DOHH2 (cell line): ENCODE data around the gene CDK5.

Source experiments
- H3F3A ChIP-seq: fragments of 200-600 bp; sonication (generic), shearing (Covaris generic); 2 replicates; pipeline ENCODE4 v1.6.0; 2016; ENCODE audit warnings: antibody characterized with exemption, mild to moderate bottlenecking; ENCODE audit not compliant: control insufficient read depth, insufficient read depth
- H3K27ac ChIP-seq: fragments of 200-600 bp; sonication (generic); 2 replicates; pipeline ENCODE4 v1.5.1; 2014; ENCODE audit warnings: low read depth, mild to moderate bottlenecking, low read length, moderate library complexity
- H3K27me3 ChIP-seq: fragments of 200-600 bp; sonication (generic); 2 replicates; pipeline ENCODE4 v1.6.1; 2014; ENCODE audit warnings: mild to moderate bottlenecking, low read length, mixed read lengths; ENCODE audit not compliant: control insufficient read depth
- H3K36me3 ChIP-seq: fragments of 200-600 bp; sonication (generic); 2 replicates; pipeline ENCODE4 v1.6.1; 2014; ENCODE audit warnings: mild to moderate bottlenecking, low read length, moderate library complexity, mixed read lengths; ENCODE audit not compliant: control insufficient read depth
- H3K4me1 ChIP-seq: fragments of 200-600 bp; sonication (generic); 2 replicates; pipeline ENCODE4 v1.6.1; 2014; ENCODE audit warnings: mild to moderate bottlenecking, low read length, mixed read lengths; ENCODE audit not compliant: control insufficient read depth
- H3K4me2 ChIP-seq: fragments of 200-600 bp; sonication (generic); 2 replicates; pipeline ENCODE4 v1.6.0; 2014; ENCODE audit warnings: mild to moderate bottlenecking, low read length, moderate library complexity
- H3K4me3 ChIP-seq: fragments of 200-600 bp; sonication (generic); 2 replicates; pipeline ENCODE4 v1.5.1; 2014; ENCODE audit warnings: mild to moderate bottlenecking, low read length, mixed read lengths
- H3K79me2 ChIP-seq: fragments of 200-600 bp; sonication (generic); 2 replicates; pipeline ENCODE4 v1.6.1; 2014; ENCODE audit warnings: mild to moderate bottlenecking, low read length, mixed read lengths; ENCODE audit not compliant: control insufficient read depth
- H3K9me2 ChIP-seq: fragments of 200-600 bp; sonication (generic); replicated peaks from 2 replicates; pipeline ENCODE4 v1.6.1; 2014; ENCODE audit warnings: mild to moderate bottlenecking, low read length, mixed read lengths; ENCODE audit not compliant: control insufficient read depth
- H3K9me3 ChIP-seq: fragments of 200-600 bp; sonication (generic); 2 replicates; pipeline ENCODE4 v1.6.1; 2014; ENCODE audit warnings: antibody characterized with exemption, low read length, mixed read lengths; ENCODE audit not compliant: control insufficient read depth, insufficient read depth
- H4K20me1 ChIP-seq: fragments of 200-600 bp; sonication (generic); 2 replicates; pipeline ENCODE4 v1.6.0; 2014; ENCODE audit warnings: low read depth, mild to moderate bottlenecking, antibody characterized with exemption, low read length, moderate library complexity; ENCODE audit not compliant: control insufficient read depth, insufficient read depth
- CTCF ChIP-seq: fragments of 200-600 bp; sonication (generic); IDR thresholded peaks from one replicate; pipeline ENCODE4 v1.5.1; 2014; ENCODE audit warnings: antibody characterized with exemption, mild to moderate bottlenecking, low read depth, low read length; ENCODE audit not compliant: poor library complexity, severe bottlenecking
- EZH2phosphoT487 ChIP-seq: fragments of 200-600 bp; sonication (generic); IDR thresholded peaks from 2 replicates; pipeline ENCODE4 v1.6.1; 2017; ENCODE audit warnings: borderline replicate concordance, mild to moderate bottlenecking, antibody characterized with exemption, low read length, moderate library complexity, mixed read lengths

Gene CDK5

GRCh38 chr7:151010037-151010306 lies 47.7 kb downstream of the CDK5 start:
- Histone ChIP-seq H3K27ac (no peak overlapping the region), H3K4me3 (no peak overlapping the region), H3K27me3 (no peaks in the 10 kb centered on the region), H3K9me3 (no peaks in the 10 kb centered on the region), H3F3A (peaks cover 6% of the 10 kb centered on the region; the same call in 1 of the 2 replicates), H3K4me1 (peaks cover 38% of the 10 kb centered on the region), H3K9me2 (no peaks in the 10 kb centered on the region), H4K20me1 (no peaks in the 10 kb centered on the region), H3K4me2 (no peak overlapping the region), H3K79me2 (no peaks in the 10 kb centered on the region), H3K36me3 (no peaks in the 10 kb centered on the region)
- TF ChIP-seq CTCF (no peak), EZH2phosphoT487 (no peak)

- TF ChIP-seq EZH2phosphoT487: no peak
- TF ChIP-seq CTCF: no peak
- Histone ChIP-seq H3K9me2 (no peaks in the 10 kb centered on the region), H3K27ac (no peak overlapping the region), H3K36me3 (no peaks in the 10 kb centered on the region), H4K20me1 (no peaks in the 10 kb centered on the region), H3K9me3 (no peaks in the 10 kb centered on the region), H3F3A (peaks cover 6% of the 10 kb centered on the region; the same call in 1 of the 2 replicates), H3K4me2 (peak overlapping the region; percentile 87), H3K4me1 (peaks cover 33% of the 10 kb centered on the region), H3K4me3 (peak overlapping the region; percentile 88), H3K27me3 (no peaks in the 10 kb centered on the region), H3K79me2 (no peaks in the 10 kb centered on the region)
These were observed 48.2 kb downstream of the CDK5 start for GRCh38 chr7:151009327-151010036.

GRCh38 chr7:151008511-151009323 lies 49.0 kb downstream of the CDK5 start:
- H3K27ac ChIP-seq: peak overlapping the region; percentile 21; the same call in 1 of the 2 replicates
- TF ChIP-seq CTCF (peak; percentile 97), EZH2phosphoT487 (no peak)
- peak overlapping the region; percentile 88 for H3K4me3 ChIP-seq

More at GRCh38 chr7:151008511-151009323, 49.0 kb downstream of the CDK5 start:
- H3K4me1 ChIP-seq: peaks cover 26% of the 10 kb centered on the region
- no peaks in the 10 kb centered on the region for H3K9me2 ChIP-seq
- H3K27me3 ChIP-seq: no peaks in the 10 kb centered on the region
- no peaks in the 10 kb centered on the region for H3K36me3 ChIP-seq
- H4K20me1 ChIP-seq: no peaks in the 10 kb centered on the region
- peaks cover 6% of the 10 kb centered on the region; the same call in 1 of the 2 replicates for H3F3A ChIP-seq
- no peaks in the 10 kb centered on the region for H3K9me3 ChIP-seq
- no peaks in the 10 kb centered on the region for H3K79me2 ChIP-seq
- peak overlapping the region; percentile 87 for H3K4me2 ChIP-seq
